ENCODE results near the gene EPN1. TPM values are rescaled to one million over a fixed set of nuclear protein-coding genes. Genes with fewer than 3 reads are reported as not detected.

EPN1 gene
- total and polyA plus RNA-seq, 2 donors, result 23.4 to 106 TPM

DNA sequence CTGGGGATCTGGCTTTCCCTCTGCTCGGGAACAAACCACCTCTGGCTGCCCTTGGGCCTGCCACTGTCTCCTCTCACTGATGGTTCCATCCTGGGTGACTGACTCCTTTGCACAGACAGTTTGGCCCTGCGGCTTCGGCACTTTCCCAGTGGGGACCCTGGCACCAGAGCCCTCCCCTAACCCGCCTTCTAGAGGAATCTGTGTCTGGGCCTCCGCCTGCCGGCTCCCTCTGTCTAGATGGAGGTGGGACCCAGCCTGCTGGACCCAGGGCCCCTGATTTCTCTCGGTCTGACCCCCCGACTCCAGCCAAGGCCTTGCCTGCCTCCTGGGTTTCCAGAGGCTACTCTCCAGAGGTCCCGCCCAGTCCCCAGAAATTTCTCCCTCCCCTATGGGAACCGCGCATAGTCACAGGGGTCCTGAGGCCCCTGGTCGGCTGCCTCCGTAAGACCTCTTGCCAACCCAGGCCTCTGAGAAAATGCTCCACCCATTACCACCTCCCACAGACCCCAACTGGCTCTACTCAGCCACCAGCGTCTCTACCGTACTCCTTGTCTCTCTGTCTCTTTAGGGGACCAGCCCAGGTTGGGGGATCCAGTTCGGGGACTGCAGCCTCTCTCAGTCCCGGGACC lies 24.3 kb upstream of the EPN1 start:
- 89% methylated on average over 17 of the region's 17 CpGs for WGBS
- Histone ChIP-seq H3K4me1 (ENCODE audit: insufficient read depth) (no peaks in the 10 kb centered on the region), H3K36me3 (ENCODE audit: insufficient read depth) (no peaks in the 10 kb centered on the region), H3K27ac (ENCODE audit: low read depth) (no peak overlapping the region), H3K4me3 (ENCODE audit: low read depth, low read length) (no peak overlapping the region)
- no peak for DNase-seq (ENCODE audit: extremely low spot score)

DNA sequence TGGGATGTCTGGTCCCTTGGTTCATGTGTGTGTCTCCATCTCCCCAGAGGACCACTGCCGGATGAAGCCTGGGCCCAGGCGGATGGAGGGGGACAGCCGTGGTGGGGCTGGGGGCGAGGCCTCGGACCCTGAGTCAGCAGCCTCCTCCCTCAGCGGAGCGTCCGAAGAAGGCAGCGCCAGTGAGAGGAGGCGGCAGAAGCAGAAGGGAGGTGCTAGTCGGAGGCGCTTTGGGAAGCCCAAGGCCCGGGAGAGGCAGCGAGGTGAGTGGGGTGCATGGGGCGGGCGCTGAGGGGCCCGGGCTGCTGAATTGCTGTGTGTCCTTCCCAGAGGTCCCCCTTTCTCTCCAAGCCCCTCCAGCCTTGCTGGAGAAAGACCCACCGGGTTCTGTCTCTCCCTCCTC lies 23.8 kb upstream of the EPN1 start:
- no peaks in the 10 kb centered on the region for H3K4me1 ChIP-seq (ENCODE audit: insufficient read depth)

GRCh38 chr19:55652311-55653128 lies 22.5 kb upstream of the EPN1 start:
- no peak overlapping the region for H3K4me3 ChIP-seq (ENCODE audit: low read depth, low read length)
- 69% methylated on average over 71 of the region's 71 CpGs for WGBS

More for the DNA sequence above, 23.8 kb upstream of the EPN1 start:
- no peak for DNase-seq (ENCODE audit: extremely low spot score)
- no peak overlapping the region for H3K27ac ChIP-seq (ENCODE audit: low read depth)
- no peak overlapping the region for H3K4me3 ChIP-seq (ENCODE audit: low read depth, low read length)
- WGBS, result 90% methylated on average over 18 of the region's 18 CpGs
- no peaks in the 10 kb centered on the region for H3K36me3 ChIP-seq (ENCODE audit: insufficient read depth)

DNA sequence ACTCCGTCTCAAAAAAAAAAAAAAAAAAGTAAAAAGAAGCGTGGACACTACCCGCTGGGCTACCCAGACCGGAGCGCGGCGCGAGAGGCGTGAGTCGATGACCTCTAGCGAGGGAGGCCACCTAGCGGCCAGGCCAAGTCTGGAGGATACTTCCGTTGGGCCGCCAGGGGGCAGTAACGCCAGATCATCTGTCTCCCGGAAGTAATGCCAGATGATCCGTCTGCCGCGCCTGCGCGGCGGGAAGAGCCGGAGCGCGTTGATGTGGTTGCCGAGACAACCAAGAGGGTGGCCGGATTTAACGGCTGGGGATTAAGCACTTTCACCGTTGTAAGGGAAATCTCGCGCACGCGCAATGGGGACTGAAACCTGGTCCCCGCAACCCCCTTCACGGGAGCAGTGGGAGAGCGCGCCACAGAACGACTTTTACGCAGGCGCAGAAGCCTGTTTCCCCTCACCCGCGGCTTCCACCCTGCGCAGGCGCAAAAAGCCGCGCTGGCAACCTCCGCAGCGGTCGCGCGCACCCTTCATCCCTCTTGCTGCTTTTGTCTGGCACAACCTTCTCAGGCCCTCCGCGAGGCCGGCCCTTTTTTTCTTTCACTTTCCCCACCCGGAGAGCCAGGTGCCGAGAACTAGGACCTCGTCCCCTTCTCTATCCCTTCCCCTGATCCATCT lies 21.2 kb upstream of the EPN1 start:
- under 1% methylated on average over 57 of the region's 57 CpGs for WGBS
- Histone ChIP-seq H3K27ac (ENCODE audit: low read depth) (peak overlapping the region; percentile 96), H3K36me3 (ENCODE audit: insufficient read depth) (no peaks in the 10 kb centered on the region), H3K4me1 (ENCODE audit: insufficient read depth) (no peaks in the 10 kb centered on the region), H3K4me3 (ENCODE audit: low read depth, low read length) (peak overlapping the region; percentile 85)
- DNase-seq (ENCODE audit: extremely low spot score), result peak; percentile 99

More at GRCh38 chr19:55652311-55653128, 22.5 kb upstream of the EPN1 start:
- no peaks in the 10 kb centered on the region for H3K4me1 ChIP-seq (ENCODE audit: insufficient read depth)
- DNase-seq (ENCODE audit: extremely low spot score), result no peak
- H3K36me3 ChIP-seq (ENCODE audit: insufficient read depth), result no peaks in the 10 kb centered on the region
- H3K27ac ChIP-seq (ENCODE audit: low read depth), result no peak overlapping the region

DNA sequence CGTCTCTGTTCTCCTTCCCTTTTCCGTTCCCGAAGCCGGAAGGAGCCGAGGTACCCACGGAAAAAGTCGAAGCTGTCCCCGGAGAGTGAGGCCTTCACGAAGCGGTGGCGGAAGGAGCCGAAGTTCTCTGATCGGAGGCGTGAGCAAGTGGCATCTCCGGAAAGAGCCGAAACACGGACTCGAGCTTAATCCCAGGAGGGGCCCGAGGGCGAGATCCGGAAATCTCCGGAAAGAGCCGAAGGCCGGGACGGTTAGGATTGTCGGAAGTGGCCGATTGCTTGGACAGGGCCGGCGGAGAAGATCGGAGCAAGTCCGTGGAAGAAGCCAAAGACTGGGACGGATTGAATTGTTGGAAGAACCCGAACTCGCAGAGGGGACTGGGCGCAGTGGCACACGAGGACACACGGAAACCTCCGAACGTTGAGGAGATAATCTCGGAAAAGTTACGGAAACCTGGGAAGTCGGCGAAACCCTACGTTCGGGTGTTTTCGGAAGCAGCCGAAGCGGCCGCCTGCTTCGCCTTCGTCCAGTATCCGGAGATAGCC lies 20.6 kb upstream of the EPN1 start:
- peak; percentile 100 for DNase-seq (ENCODE audit: extremely low spot score)
- peaks cover 2% of the 10 kb centered on the region for H3K36me3 ChIP-seq (ENCODE audit: insufficient read depth)
- peak overlapping the region; percentile 96 for H3K27ac ChIP-seq (ENCODE audit: low read depth)
- H3K4me3 ChIP-seq (ENCODE audit: low read depth, low read length), result peak overlapping the region; percentile 85
- WGBS, result under 1% methylated on average over 52 of the region's 52 CpGs
- no peaks in the 10 kb centered on the region for H3K4me1 ChIP-seq (ENCODE audit: insufficient read depth)

DNA sequence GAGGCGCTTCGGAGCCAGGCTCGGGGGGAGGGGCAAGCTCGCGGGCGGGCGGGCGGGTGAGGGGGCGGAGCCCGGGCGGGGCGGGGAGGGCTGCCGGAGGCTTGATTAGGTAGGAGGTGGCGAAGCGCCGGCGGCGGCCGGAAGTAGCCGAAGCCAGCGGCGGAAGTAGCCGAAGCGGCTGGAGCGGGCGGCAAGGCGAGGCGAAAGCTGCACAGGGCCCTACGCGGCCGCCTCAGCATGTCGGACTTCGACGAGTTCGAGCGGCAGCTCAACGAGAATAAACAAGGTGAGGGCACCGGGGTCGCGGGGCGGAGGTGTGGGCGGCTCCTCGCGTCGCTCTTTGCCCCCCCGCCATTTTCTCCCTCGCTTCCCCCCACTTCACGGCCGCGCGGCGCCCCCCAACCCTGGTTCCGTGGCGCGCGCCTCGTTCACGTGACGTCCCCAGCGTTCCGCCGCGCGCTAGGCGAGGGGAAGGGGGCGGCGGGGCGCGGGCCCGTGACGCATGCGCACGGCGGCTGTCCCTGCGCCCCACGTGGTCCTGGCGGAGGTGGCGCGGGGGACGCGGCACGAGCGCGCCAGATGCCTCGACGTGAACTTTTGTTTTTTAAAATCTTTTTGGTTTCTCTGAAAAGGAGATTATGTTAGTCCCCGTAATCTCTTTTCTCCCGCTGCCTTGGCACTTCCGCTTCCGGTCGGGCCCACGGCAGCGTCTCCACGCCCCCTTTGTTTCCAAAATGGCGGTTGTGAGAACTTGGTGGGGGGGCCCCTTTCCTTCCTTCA lies 20.0 kb upstream of the EPN1 start, which contains the start of gene U2AF2:
TSS of gene U2AF2 (plus strand) at position 168 of the 780 bp plus-strand sequence. CDS start at position 238, 70 bp downstream.
- under 1% methylated on average over 92 of the region's 95 CpGs for WGBS
- Histone ChIP-seq H3K4me1 (ENCODE audit: insufficient read depth) (no peaks in the 10 kb centered on the region), H3K27ac (ENCODE audit: low read depth) (peak within 1 kb of the TSS; percentile 96), H3K4me3 (ENCODE audit: low read depth, low read length) (peak within 1 kb of the TSS; percentile 85), H3K36me3 (ENCODE audit: insufficient read depth) (peaks cover 4% of the 10 kb centered on the region)
- no peak for DNase-seq (ENCODE audit: extremely low spot score)

DNA sequence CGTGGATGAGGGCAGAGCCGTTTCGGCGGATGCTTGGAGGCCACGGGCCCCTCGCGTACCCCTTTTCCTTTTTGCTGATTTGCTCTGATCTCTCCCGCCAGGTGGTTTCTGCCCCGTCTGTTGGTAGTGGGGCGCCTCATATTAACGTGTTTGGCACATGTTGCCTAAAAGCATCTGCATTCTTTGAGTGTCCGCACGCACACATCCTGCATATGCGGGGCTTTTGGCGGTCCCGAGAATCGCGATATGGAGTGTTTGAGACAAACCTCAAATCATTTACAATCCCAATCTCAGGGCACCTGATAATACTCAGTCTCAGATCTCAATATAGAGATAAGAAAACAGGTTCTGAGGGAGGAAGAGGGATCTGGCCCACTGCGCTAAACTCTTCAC lies 19.4 kb upstream of the EPN1 start:
- Histone ChIP-seq H3K27ac (ENCODE audit: low read depth) (no peak overlapping the region), H3K4me1 (ENCODE audit: insufficient read depth) (no peaks in the 10 kb centered on the region), H3K36me3 (ENCODE audit: insufficient read depth) (peaks cover 4% of the 10 kb centered on the region), H3K4me3 (ENCODE audit: low read depth, low read length) (peak overlapping the region; percentile 85)
- DNase-seq (ENCODE audit: extremely low spot score), result no peak
- under 1% methylated on average over 19 of the region's 19 CpGs for WGBS

DNA sequence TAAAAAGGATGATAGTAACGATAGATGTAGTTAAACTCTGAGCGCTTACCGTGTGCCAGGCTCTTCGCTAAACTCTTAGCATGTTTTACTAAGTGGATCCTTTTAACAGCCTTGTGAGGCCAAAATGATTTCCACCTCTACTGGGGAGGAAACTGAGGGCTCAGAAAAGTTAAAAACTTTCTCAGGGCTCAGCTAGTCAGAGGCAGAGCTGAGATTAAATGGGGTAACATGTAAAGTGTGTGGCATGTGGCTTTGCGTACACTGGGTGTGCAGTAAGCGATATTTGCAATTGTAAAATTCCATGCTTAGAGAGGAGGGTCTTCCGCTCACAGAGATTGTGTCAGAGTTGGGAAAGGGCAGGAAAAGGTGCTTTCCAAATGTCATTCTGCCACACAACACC lies 18.5 kb upstream of the EPN1 start:
- no peak for DNase-seq (ENCODE audit: extremely low spot score)
- Histone ChIP-seq H3K27ac (ENCODE audit: low read depth) (no peak overlapping the region), H3K4me3 (ENCODE audit: low read depth, low read length) (peak overlapping the region; percentile 85), H3K36me3 (ENCODE audit: insufficient read depth) (peaks cover 7% of the 10 kb centered on the region), H3K4me1 (ENCODE audit: insufficient read depth) (no peaks in the 10 kb centered on the region)
- WGBS, result 55% methylated on average over 7 of the region's 7 CpGs

- DNase-seq (ENCODE audit: extremely low spot score), result no peak
- Histone ChIP-seq H3K36me3 (ENCODE audit: insufficient read depth) (peaks cover 10% of the 10 kb centered on the region), H3K4me1 (ENCODE audit: insufficient read depth) (no peaks in the 10 kb centered on the region), H3K27ac (ENCODE audit: low read depth) (no peak overlapping the region), H3K4me3 (ENCODE audit: low read depth, low read length) (no peak overlapping the region)
- WGBS, result 53% methylated on average over 18 of the region's 18 CpGs
Measured at GRCh38 chr19:55656988-55657747, 17.9 kb upstream of the EPN1 start.

GRCh38 chr19:55658846-55659459 lies 16.1 kb upstream of the EPN1 start:
- DNase-seq (ENCODE audit: extremely low spot score), result no peak
- Histone ChIP-seq H3K36me3 (ENCODE audit: insufficient read depth) (peaks cover 18% of the 10 kb centered on the region), H3K4me1 (ENCODE audit: insufficient read depth) (no peaks in the 10 kb centered on the region), H3K4me3 (ENCODE audit: low read depth, low read length) (no peak overlapping the region), H3K27ac (ENCODE audit: low read depth) (no peak overlapping the region)
- WGBS, result 91% methylated on average over 37 of the region's 37 CpGs

GRCh38 chr19:55659822-55660221 lies 15.2 kb upstream of the EPN1 start:
- WGBS, result 71% methylated on average over 9 of the region's 9 CpGs
- Histone ChIP-seq H3K36me3 (ENCODE audit: insufficient read depth) (peaks cover 18% of the 10 kb centered on the region), H3K27ac (ENCODE audit: low read depth) (no peak overlapping the region), H3K4me1 (ENCODE audit: insufficient read depth) (no peaks in the 10 kb centered on the region), H3K4me3 (ENCODE audit: low read depth, low read length) (no peak overlapping the region)
- no peak for DNase-seq (ENCODE audit: extremely low spot score)

GRCh38 chr19:55660404-55660803 lies 14.6 kb upstream of the EPN1 start:
- Histone ChIP-seq H3K36me3 (ENCODE audit: insufficient read depth) (peaks cover 18% of the 10 kb centered on the region), H3K4me3 (ENCODE audit: low read depth, low read length) (no peak overlapping the region), H3K4me1 (ENCODE audit: insufficient read depth) (no peaks in the 10 kb centered on the region), H3K27ac (ENCODE audit: low read depth) (no peak overlapping the region)
- no peak for DNase-seq (ENCODE audit: extremely low spot score)
- WGBS, result 85% methylated on average over 12 of the region's 12 CpGs
